Measurements from ENCODE around the gene SPATA46. TPM values are rescaled to one million over a fixed set of nuclear protein-coding genes. Genes with fewer than 3 reads are reported as not detected.

The SPATA46 gene
- total RNA-seq, 3 donors from 2014 or later (not counting 1 experiment from before 2014, with no cell fraction given): not detected

DNA sequence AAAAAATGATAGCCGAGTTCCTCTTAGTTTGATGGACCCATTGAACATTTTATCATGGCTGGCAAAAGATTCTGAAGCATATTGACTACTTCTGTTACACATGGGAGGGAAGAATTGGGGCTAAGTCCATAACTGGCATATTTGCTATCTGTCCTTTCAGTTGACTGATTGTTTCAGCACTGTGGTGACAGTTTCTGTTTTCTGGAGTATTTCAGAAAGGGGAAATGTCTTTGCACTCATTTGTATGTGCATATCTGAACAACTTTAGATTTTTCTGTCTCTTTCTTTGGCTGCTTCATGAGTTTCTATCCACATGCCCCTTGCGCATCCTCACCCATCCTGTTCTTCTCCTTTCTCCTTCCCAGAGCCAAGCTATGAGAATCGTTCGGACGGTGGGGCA, 33.2 kb downstream of the SPATA46 start:
- intact Hi-C loops (cut with micrococcal nuclease): no loop called here

DNA sequence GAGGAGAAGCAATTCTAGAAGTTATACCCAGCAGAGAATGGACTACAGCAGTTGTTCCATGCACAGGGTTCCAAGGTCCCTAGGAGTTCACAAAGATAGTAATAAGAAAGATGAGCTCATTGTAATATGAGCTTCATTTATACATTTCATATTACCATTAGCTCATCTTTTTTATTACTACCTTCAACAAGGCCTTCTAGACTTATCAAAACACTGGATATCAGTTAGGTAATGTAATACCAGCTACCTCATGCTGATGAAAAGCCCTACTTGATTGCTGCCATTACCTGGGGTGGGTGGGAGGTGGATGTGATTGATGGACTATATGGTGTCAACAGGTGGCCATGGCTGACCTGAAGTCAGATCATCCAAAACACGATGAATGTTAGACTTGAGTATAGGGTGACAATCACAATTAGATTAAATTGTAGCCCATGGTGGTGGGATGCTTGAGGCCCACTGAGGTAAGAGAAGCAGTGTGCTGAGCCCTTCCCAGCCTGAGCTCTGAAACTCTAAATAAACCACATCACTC, 34.1 kb downstream of the SPATA46 start:
- no peaks in the 10 kb centered on the region for H3K9me3 Mint-ChIP-seq
- H3K4me3 ChIP-seq (ENCODE audit: low read length): no peak overlapping the region
- H3K4me1 Mint-ChIP-seq: no peaks in the 10 kb centered on the region
- intact Hi-C loops (cut with micrococcal nuclease): no loop called here
- H3K9me3 ChIP-seq (ENCODE audit: control insufficient read depth, insufficient read depth, low read length): no peaks in the 10 kb centered on the region
- no peaks in the 10 kb centered on the region for H3K27me3 ChIP-seq (ENCODE audit: control insufficient read depth, insufficient read depth, low read length)
- no peaks in the 10 kb centered on the region for H3K36me3 ChIP-seq (ENCODE audit: control insufficient read depth, insufficient read depth, low read length)
- H3K4me3 Mint-ChIP-seq: no peak overlapping the region
- TF ChIP-seq, protein P1, sequence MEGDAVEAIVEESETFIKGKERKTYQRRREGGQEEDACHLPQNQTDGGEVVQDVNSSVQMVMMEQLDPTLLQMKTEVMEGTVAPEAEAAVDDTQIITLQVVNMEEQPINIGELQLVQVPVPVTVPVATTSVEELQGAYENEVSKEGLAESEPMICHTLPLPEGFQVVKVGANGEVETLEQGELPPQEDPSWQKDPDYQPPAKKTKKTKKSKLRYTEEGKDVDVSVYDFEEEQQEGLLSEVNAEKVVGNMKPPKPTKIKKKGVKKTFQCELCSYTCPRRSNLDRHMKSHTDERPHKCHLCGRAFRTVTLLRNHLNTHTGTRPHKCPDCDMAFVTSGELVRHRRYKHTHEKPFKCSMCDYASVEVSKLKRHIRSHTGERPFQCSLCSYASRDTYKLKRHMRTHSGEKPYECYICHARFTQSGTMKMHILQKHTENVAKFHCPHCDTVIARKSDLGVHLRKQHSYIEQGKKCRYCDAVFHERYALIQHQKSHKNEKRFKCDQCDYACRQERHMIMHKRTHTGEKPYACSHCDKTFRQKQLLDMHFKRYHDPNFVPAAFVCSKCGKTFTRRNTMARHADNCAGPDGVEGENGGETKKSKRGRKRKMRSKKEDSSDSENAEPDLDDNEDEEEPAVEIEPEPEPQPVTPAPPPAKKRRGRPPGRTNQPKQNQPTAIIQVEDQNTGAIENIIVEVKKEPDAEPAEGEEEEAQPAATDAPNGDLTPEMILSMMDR (IDR thresholded peaks at IDR 0.05): no peak
- no peaks in the 10 kb centered on the region for H3K4me1 ChIP-seq (ENCODE audit: control insufficient read depth, insufficient read depth, low read length)
- no peak overlapping the region for H3K27ac Mint-ChIP-seq
- 100% methylated on average over 1 of the region's 1 CpG for WGBS (ENCODE audit: insufficient coverage)
- ATAC-seq (no peak), DNase-seq (no peak)
- no peaks in the 10 kb centered on the region for H3K36me3 Mint-ChIP-seq
- no peak overlapping the region for H3K27ac ChIP-seq (ENCODE audit: low read length)
- H3K27me3 Mint-ChIP-seq (ENCODE audit: low read depth in 2 of 2): peaks cover 3 to 10% of the 10 kb centered on the region in 2 donors

More for the DNA sequence above, 33.2 kb downstream of the SPATA46 start:
- Mint-ChIP-seq H3K9me3 (no peaks in the 10 kb centered on the region), H3K36me3 (no peaks in the 10 kb centered on the region), H3K27me3 (ENCODE audit: low read depth in 2 of 2) (peaks cover under 1 to 1% of the 10 kb centered on the region in 2 donors), H3K27ac (no peak overlapping the region), H3K4me3 (no peak overlapping the region), H3K4me1 (no peaks in the 10 kb centered on the region)
- no peak overlapping the region for H3K4me3 ChIP-seq (ENCODE audit: low read length)
- H3K9me3 ChIP-seq (ENCODE audit: control insufficient read depth, insufficient read depth, low read length): no peaks in the 10 kb centered on the region
- TF ChIP-seq, protein P1 (IDR thresholded peaks at IDR 0.05): no peak
- DNase-seq (no peak), ATAC-seq (no peak)
- no peak overlapping the region for H3K27ac ChIP-seq (ENCODE audit: low read length)
- H3K27me3 ChIP-seq (ENCODE audit: control insufficient read depth, insufficient read depth, low read length): no peaks in the 10 kb centered on the region
- 76% methylated on average over 5 of the region's 5 CpGs for WGBS (ENCODE audit: insufficient coverage)
- no peaks in the 10 kb centered on the region for H3K36me3 ChIP-seq (ENCODE audit: control insufficient read depth, insufficient read depth, low read length)
- no peaks in the 10 kb centered on the region for H3K4me1 ChIP-seq (ENCODE audit: control insufficient read depth, insufficient read depth, low read length)

DNA sequence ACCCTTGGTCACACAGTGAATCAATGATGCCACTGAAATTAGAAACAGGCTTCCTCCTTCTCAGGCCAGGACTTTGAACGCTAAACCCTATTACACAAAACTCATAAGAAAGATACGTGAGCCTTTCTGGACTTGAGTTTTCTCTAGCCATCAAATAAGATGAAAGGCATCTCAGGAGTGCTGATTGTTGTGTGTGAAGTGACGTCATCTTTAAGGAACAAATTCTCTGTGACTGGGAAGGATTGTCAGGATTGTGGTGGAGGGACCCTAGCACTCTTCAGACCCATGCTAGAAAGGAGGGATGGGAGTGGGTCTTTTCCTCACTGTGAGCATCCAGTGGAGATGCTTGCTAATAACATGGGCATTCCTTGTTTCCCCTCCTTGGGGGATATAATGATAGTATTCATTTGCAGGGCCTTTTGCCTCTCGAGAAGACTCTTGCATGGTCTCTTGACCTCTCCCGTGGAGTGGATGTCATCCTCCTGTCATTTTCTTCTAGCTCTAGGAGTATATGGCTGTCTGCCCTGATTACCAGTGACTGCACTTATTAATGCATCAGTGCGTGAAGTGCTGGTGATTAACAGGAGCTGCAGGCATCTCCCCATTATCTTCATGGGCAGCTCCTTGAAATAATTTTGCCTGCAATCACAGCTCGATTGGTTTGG, 39.9 kb downstream of the SPATA46 start:
- ATAC-seq (no peak), DNase-seq (no peak)
- no peaks in the 10 kb centered on the region for H3K36me3 Mint-ChIP-seq
- Histone ChIP-seq H3K27me3 (ENCODE audit: control insufficient read depth, insufficient read depth, low read length) (no peaks in the 10 kb centered on the region), H3K4me1 (ENCODE audit: control insufficient read depth, insufficient read depth, low read length) (no peaks in the 10 kb centered on the region), H3K4me3 (ENCODE audit: low read length) (no peak overlapping the region), H3K9me3 (ENCODE audit: control insufficient read depth, insufficient read depth, low read length) (no peaks in the 10 kb centered on the region), H3K36me3 (ENCODE audit: control insufficient read depth, insufficient read depth, low read length) (no peaks in the 10 kb centered on the region), H3K27ac (ENCODE audit: low read length) (no peak overlapping the region)
- H3K9me3 Mint-ChIP-seq: no peaks in the 10 kb centered on the region
- 83% methylated on average over 5 of the region's 7 CpGs for WGBS (ENCODE audit: insufficient coverage)
- no peak overlapping the region for H3K4me3 Mint-ChIP-seq
- TF ChIP-seq, protein P1 (IDR thresholded peaks at IDR 0.05): no peak
- intact Hi-C loops (cut with micrococcal nuclease): no loop called here
- H3K4me1 Mint-ChIP-seq: peaks cover 0 to 5% of the 10 kb centered on the region in 2 donors
- peaks cover 3 to 17% of the 10 kb centered on the region in 2 donors for H3K27me3 Mint-ChIP-seq (ENCODE audit: low read depth in 2 of 2)
- H3K27ac Mint-ChIP-seq: no peak overlapping the region
